HepG2 (cell line): ENCODE results near the gene CYTH1.

Experiments
- NFRKB ChIP-seq: fragments of 450-650 bp; IDR thresholded peaks from 2 replicates; pipeline ENCODE4 v1.6.1; 2017
- RAD21 ChIP-seq: fragments of 450-650 bp; formaldehyde crosslinking; IDR thresholded peaks from 2 replicates; pipeline ENCODE4 v1.5.0; 2020; ENCODE audit warnings: mild to moderate bottlenecking
- SP1 ChIP-seq, 2 experiments: fragments of 450-650 bp in 1 of 2; sonication (generic) in 1 of 2; formaldehyde crosslinking in 1 of 2; IDR thresholded peaks; 2 replicates each; pipeline versions ENCODE4 v1.4.0 to v1.6.1; 2016 to 2020; ENCODE audit warnings: missing genetic modification reagents in 1 of 2
- TCF7 ChIP-seq: sonication (generic); IDR thresholded peaks from 2 replicates; pipeline ENCODE4 v1.6.1; 2016; ENCODE audit warnings: antibody characterized with exemption, low read depth
- TCF7L2 ChIP-seq: IDR thresholded peaks from 2 replicates; pipeline ENCODE4 v1.6.1; 2011; ENCODE audit warnings: mild to moderate bottlenecking, low read depth, low read length, moderate library complexity
- ZFX ChIP-seq: sonication (generic); formaldehyde crosslinking; IDR thresholded peaks from 2 replicates; pipeline ENCODE4 v1.4.0; 2020; ENCODE audit warnings: mild to moderate bottlenecking, low read depth, missing genetic modification reagents, moderate library complexity
- ZNF24 ChIP-seq: fragments of 450-650 bp; IDR thresholded peaks from 2 replicates; pipeline ENCODE4 v1.6.1; 2017; ENCODE audit warnings: antibody characterized with exemption, mild to moderate bottlenecking
- ZNF652 ChIP-seq: IDR thresholded peaks from 2 replicates; pipeline ENCODE4 v1.6.1; 2016; ENCODE audit warnings: low read depth, borderline replicate concordance
- ZNF766 ChIP-seq: sonication (generic); formaldehyde crosslinking; IDR thresholded peaks from 2 replicates; pipeline ENCODE4 v1.5.0; 2020; ENCODE audit warnings: missing genetic modification reagents, borderline replicate concordance
- TF ChIP-seq, protein P1 (sequence below): sonication (generic); formaldehyde crosslinking; IDR thresholded peaks from 2 replicates; pipeline ENCODE4 v1.5.0; 2020; ENCODE audit warnings: mild to moderate bottlenecking, missing genetic modification reagents, moderate library complexity

- TF ChIP-seq RAD21 (CRISPR knock-in tag) (no peak), ZNF766 (no peak), NFRKB (no peak), ZNF652 (CRISPR knock-in tag) (no peak), SP1 (IDR thresholded peaks at IDR 0.05) (no peak), SP1 (CRISPR knock-in tag; IDR thresholded peaks at IDR 0.05) (no peak), TCF7L2 (no peak), ZNF24 (no peak), TCF7 (no peak), ZFX (CRISPR knock-in tag) (no peak)
- TF ChIP-seq, protein P1, sequence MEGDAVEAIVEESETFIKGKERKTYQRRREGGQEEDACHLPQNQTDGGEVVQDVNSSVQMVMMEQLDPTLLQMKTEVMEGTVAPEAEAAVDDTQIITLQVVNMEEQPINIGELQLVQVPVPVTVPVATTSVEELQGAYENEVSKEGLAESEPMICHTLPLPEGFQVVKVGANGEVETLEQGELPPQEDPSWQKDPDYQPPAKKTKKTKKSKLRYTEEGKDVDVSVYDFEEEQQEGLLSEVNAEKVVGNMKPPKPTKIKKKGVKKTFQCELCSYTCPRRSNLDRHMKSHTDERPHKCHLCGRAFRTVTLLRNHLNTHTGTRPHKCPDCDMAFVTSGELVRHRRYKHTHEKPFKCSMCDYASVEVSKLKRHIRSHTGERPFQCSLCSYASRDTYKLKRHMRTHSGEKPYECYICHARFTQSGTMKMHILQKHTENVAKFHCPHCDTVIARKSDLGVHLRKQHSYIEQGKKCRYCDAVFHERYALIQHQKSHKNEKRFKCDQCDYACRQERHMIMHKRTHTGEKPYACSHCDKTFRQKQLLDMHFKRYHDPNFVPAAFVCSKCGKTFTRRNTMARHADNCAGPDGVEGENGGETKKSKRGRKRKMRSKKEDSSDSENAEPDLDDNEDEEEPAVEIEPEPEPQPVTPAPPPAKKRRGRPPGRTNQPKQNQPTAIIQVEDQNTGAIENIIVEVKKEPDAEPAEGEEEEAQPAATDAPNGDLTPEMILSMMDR (CRISPR knock-in tag) = no peak
Observed at GRCh38 chr17:78785011-78785662, 3.1 kb upstream of the CYTH1 start.
